ENCODE measurements around the gene DCAF7.

DNA sequence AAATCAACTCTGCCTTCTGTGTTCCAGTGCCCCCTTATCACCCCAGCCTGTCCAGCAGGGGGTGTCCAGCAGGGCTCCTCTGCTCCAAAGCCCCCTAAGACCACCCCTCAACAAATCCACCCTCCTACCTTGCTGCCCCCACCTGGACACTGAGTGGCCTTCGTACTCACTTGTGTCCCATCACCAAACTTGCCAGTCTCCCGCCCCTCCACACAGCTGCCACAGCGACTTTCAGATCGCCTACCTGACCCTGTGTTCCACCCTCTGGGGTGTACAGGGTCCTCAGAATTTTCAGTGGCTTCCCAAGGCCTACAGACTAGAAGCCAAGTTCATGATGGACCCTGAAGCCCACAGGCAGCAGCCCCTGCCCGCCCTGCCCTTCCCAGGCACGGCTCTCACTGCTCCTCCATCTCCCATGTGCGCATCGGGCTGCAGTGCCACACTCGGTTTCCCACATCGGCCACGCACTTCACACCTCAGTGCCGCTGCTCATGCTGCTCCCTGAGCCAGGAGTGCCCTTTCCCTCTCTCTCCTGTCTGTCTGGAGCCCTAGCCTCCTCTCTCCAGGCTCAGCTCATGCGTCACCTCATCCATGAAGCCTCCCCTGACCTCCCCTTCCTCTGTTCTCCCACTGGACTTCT, 15.3 kb upstream of the DCAF7 start:
- TF ChIP-seq, protein P1, sequence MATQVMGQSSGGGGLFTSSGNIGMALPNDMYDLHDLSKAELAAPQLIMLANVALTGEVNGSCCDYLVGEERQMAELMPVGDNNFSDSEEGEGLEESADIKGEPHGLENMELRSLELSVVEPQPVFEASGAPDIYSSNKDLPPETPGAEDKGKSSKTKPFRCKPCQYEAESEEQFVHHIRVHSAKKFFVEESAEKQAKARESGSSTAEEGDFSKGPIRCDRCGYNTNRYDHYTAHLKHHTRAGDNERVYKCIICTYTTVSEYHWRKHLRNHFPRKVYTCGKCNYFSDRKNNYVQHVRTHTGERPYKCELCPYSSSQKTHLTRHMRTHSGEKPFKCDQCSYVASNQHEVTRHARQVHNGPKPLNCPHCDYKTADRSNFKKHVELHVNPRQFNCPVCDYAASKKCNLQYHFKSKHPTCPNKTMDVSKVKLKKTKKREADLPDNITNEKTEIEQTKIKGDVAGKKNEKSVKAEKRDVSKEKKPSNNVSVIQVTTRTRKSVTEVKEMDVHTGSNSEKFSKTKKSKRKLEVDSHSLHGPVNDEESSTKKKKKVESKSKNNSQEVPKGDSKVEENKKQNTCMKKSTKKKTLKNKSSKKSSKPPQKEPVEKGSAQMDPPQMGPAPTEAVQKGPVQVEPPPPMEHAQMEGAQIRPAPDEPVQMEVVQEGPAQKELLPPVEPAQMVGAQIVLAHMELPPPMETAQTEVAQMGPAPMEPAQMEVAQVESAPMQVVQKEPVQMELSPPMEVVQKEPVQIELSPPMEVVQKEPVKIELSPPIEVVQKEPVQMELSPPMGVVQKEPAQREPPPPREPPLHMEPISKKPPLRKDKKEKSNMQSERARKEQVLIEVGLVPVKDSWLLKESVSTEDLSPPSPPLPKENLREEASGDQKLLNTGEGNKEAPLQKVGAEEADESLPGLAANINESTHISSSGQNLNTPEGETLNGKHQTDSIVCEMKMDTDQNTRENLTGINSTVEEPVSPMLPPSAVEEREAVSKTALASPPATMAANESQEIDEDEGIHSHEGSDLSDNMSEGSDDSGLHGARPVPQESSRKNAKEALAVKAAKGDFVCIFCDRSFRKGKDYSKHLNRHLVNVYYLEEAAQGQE (IDR thresholded peaks at IDR 0.05; ENCODE audit: insufficient read depth in 1 of 2, low read depth in 2 of 2, low read length in 2 of 2) = no peak
- no peak for TF ChIP-seq TAF1 (IDR thresholded peaks at IDR 0.05; ENCODE audit: borderline replicate concordance, insufficient read depth, low read length)
- TF ChIP-seq POLR2AphosphoS5 (IDR thresholded peaks at IDR 0.05; ENCODE audit: low read depth, low read length) = no peak

Measured in PFSK-1 (cell line).